Measurements from ENCODE around the gene TMCO4. TPM values are rescaled to one million over a fixed set of nuclear protein-coding genes. Genes with fewer than 3 reads are reported as not detected.

Gene TMCO4
- total RNA-seq, 2 experiments from 2014 or later, result 13.3 to 15.9 TPM

GRCh38 chr1:19730793-19731192, 68.9 kb downstream of the TMCO4 start:
- H3K36me3 Mint-ChIP-seq (ENCODE audit: low read depth), result peaks cover 11% of the 10 kb centered on the region
- no peak overlapping the region for H3K27ac Mint-ChIP-seq
- no peak overlapping the region for H3K4me3 Mint-ChIP-seq
- ChIA-PET CTCF (no interaction called here), POLR2A (no interaction called here)
- DNase-seq, result no peak
- H3K27me3 Mint-ChIP-seq, result no peaks in the 10 kb centered on the region
- no peaks in the 10 kb centered on the region for H3K4me1 Mint-ChIP-seq
- peaks cover 3% of the 10 kb centered on the region for H3K9me3 Mint-ChIP-seq

GRCh38 chr1:19730232-19730631, 69.5 kb downstream of the TMCO4 start:
- H3K27ac Mint-ChIP-seq, result no peak overlapping the region
- ChIA-PET POLR2A (no interaction called here), CTCF (no interaction called here)
- no peak for DNase-seq
- no peak overlapping the region for H3K4me3 Mint-ChIP-seq
- no peaks in the 10 kb centered on the region for H3K4me1 Mint-ChIP-seq
- peaks cover 3% of the 10 kb centered on the region for H3K9me3 Mint-ChIP-seq
- no peaks in the 10 kb centered on the region for H3K27me3 Mint-ChIP-seq
- peaks cover 11% of the 10 kb centered on the region for H3K36me3 Mint-ChIP-seq (ENCODE audit: low read depth)

- H3K4me1 Mint-ChIP-seq, result no peaks in the 10 kb centered on the region
- peak overlapping the region; percentile 7 for H3K27ac Mint-ChIP-seq
- H3K36me3 Mint-ChIP-seq (ENCODE audit: low read depth), result peaks cover 11% of the 10 kb centered on the region
- DNase-seq, result no peak
- POLR2A ChIA-PET, result no interaction called here
- H3K4me3 Mint-ChIP-seq, result no peak overlapping the region
- H3K9me3 Mint-ChIP-seq, result peaks cover 3% of the 10 kb centered on the region
- no peaks in the 10 kb centered on the region for H3K27me3 Mint-ChIP-seq
- CTCF ChIA-PET, result interaction anchor here (1.2 to 1.3 kb wide), 2 partner anchors 13 kb away, joined by 3 to 7 read pairs; no protein-coding TSS in a partner anchor
Observed at GRCh38 chr1:19728413-19729145, 71.1 kb downstream of the TMCO4 start.

- no peak overlapping the region for H3K4me3 Mint-ChIP-seq
- peaks cover 7% of the 10 kb centered on the region for H3K36me3 Mint-ChIP-seq (ENCODE audit: low read depth)
- ChIA-PET POLR2A (no interaction called here), CTCF (interaction anchor here (3.1 kb wide), 1 partner anchor 10 kb away, joined by 8 read pairs; no protein-coding TSS in a partner anchor)
- no peak overlapping the region for H3K27ac Mint-ChIP-seq
- no peaks in the 10 kb centered on the region for H3K27me3 Mint-ChIP-seq
- no peaks in the 10 kb centered on the region for H3K4me1 Mint-ChIP-seq
- no peaks in the 10 kb centered on the region for H3K9me3 Mint-ChIP-seq
- DNase-seq, result no peak
Observed at GRCh38 chr1:19725606-19726005, 74.1 kb downstream of the TMCO4 start.

GRCh38 chr1:19723874-19724273, 75.8 kb downstream of the TMCO4 start:
- POLR2A ChIA-PET, result no interaction called here
- Mint-ChIP-seq H3K4me1 (no peaks in the 10 kb centered on the region), H3K36me3 (ENCODE audit: low read depth) (no peaks in the 10 kb centered on the region), H3K27ac (no peak overlapping the region), H3K4me3 (no peak overlapping the region), H3K9me3 (no peaks in the 10 kb centered on the region), H3K27me3 (no peaks in the 10 kb centered on the region)
- no peak for DNase-seq
- CTCF ChIA-PET, result interaction anchor here (0.8 to 3.1 kb wide), 3 partner anchors 8 to 16 kb away, joined by 3 to 8 read pairs (median 3); no protein-coding TSS in a partner anchor

GRCh38 chr1:19720973-19721372, 78.7 kb downstream of the TMCO4 start:
- no peaks in the 10 kb centered on the region for H3K9me3 Mint-ChIP-seq
- ChIA-PET CTCF (no interaction called here), POLR2A (no interaction called here)
- no peak overlapping the region for H3K27ac Mint-ChIP-seq
- no peak for DNase-seq
- H3K36me3 Mint-ChIP-seq (ENCODE audit: low read depth), result no peaks in the 10 kb centered on the region
- no peaks in the 10 kb centered on the region for H3K27me3 Mint-ChIP-seq
- no peaks in the 10 kb centered on the region for H3K4me1 Mint-ChIP-seq
- H3K4me3 Mint-ChIP-seq, result no peak overlapping the region

- ChIA-PET POLR2A (no interaction called here), CTCF (no interaction called here)
Observed at GRCh38 chr1:19720174-19720573, 79.5 kb downstream of the TMCO4 start.

GRCh38 chr1:19717467-19717866, 82.2 kb downstream of the TMCO4 start:
- no peaks in the 10 kb centered on the region for H3K9me3 Mint-ChIP-seq
- POLR2A ChIA-PET, result no interaction called here
- no peak overlapping the region for H3K4me3 Mint-ChIP-seq
- CTCF ChIA-PET, result no interaction called here
- no peak overlapping the region for H3K27ac Mint-ChIP-seq
- peaks cover 3% of the 10 kb centered on the region for H3K36me3 Mint-ChIP-seq (ENCODE audit: low read depth)
- peaks cover 9% of the 10 kb centered on the region for H3K4me1 Mint-ChIP-seq
- no peak for DNase-seq
- no peaks in the 10 kb centered on the region for H3K27me3 Mint-ChIP-seq

More at GRCh38 chr1:19720174-19720573, 79.5 kb downstream of the TMCO4 start:
- H3K27me3 Mint-ChIP-seq, result no peaks in the 10 kb centered on the region
- no peaks in the 10 kb centered on the region for H3K36me3 Mint-ChIP-seq (ENCODE audit: low read depth)
- H3K27ac Mint-ChIP-seq, result no peak overlapping the region
- no peak for DNase-seq
- H3K9me3 Mint-ChIP-seq, result no peaks in the 10 kb centered on the region
- peaks cover 7% of the 10 kb centered on the region for H3K4me1 Mint-ChIP-seq
- no peak overlapping the region for H3K4me3 Mint-ChIP-seq

- no peak overlapping the region for H3K27ac Mint-ChIP-seq
- ChIA-PET CTCF (interaction anchor here (0.6 to 2.0 kb wide), 8 partner anchors 9 to 250 kb away, joined by 3 to 8 read pairs (median 4); no protein-coding TSS in a partner anchor), POLR2A (no interaction called here)
- H3K4me3 Mint-ChIP-seq, result no peak overlapping the region
- H3K36me3 Mint-ChIP-seq (ENCODE audit: low read depth), result peaks cover 3% of the 10 kb centered on the region
- H3K9me3 Mint-ChIP-seq, result no peaks in the 10 kb centered on the region
- peaks cover 22% of the 10 kb centered on the region for H3K4me1 Mint-ChIP-seq
- H3K27me3 Mint-ChIP-seq, result no peaks in the 10 kb centered on the region
- DNase-seq, result peak; percentile 88
Observed at GRCh38 chr1:19715334-19716203, 84.1 kb downstream of the TMCO4 start.

- H3K27me3 Mint-ChIP-seq, result no peaks in the 10 kb centered on the region
- POLR2A ChIA-PET, result no interaction called here
- no peak for DNase-seq
- H3K4me1 Mint-ChIP-seq, result peaks cover 29% of the 10 kb centered on the region
- no peak overlapping the region for H3K4me3 Mint-ChIP-seq
- CTCF ChIA-PET, result no interaction called here
- peak overlapping the region; percentile 51 for H3K27ac Mint-ChIP-seq
- peaks cover 6% of the 10 kb centered on the region for H3K36me3 Mint-ChIP-seq (ENCODE audit: low read depth)
- H3K9me3 Mint-ChIP-seq, result no peaks in the 10 kb centered on the region
Observed at GRCh38 chr1:19712928-19713327, 86.8 kb downstream of the TMCO4 start.

- Mint-ChIP-seq H3K36me3 (ENCODE audit: low read depth) (peaks cover 6% of the 10 kb centered on the region), H3K27ac (no peak overlapping the region), H3K4me1 (peaks cover 29% of the 10 kb centered on the region), H3K4me3 (no peak overlapping the region), H3K27me3 (no peaks in the 10 kb centered on the region), H3K9me3 (no peaks in the 10 kb centered on the region)
- ChIA-PET CTCF (interaction anchor here (0.9 kb wide), 1 partner anchor 12 kb away, joined by 3 read pairs; no protein-coding TSS in a partner anchor), POLR2A (no interaction called here)
- DNase-seq, result no peak
Observed at GRCh38 chr1:19710825-19711611, 88.7 kb downstream of the TMCO4 start.

- Mint-ChIP-seq H3K27me3 (no peaks in the 10 kb centered on the region), H3K36me3 (ENCODE audit: low read depth) (peaks cover 5% of the 10 kb centered on the region), H3K4me1 (peaks cover 23% of the 10 kb centered on the region), H3K27ac (no peak overlapping the region), H3K9me3 (no peaks in the 10 kb centered on the region), H3K4me3 (no peak overlapping the region)
- DNase-seq, result no peak
- POLR2A ChIA-PET, result no interaction called here
- CTCF ChIA-PET, result interaction anchor here (0.6 kb wide), 3 partner anchors 17 to 116 kb away, joined by 4 to 7 read pairs (median 4); no protein-coding TSS in a partner anchor
Observed at GRCh38 chr1:19709260-19709793, 90.4 kb downstream of the TMCO4 start.

Data from activated CD4-positive, alpha-beta T cell treated with anti-CD3 and anti-CD28 coated beads, Interleukin-2, amount 10 ng/mL, durations not matched to agents 7 days and 5 days (primary cell).